Measurements from ENCODE around the gene MAP1A.
A peak's percentile ranks its signal among the peaks of the same experiment; 100 is the strongest.

MAP1A gene

DNA sequence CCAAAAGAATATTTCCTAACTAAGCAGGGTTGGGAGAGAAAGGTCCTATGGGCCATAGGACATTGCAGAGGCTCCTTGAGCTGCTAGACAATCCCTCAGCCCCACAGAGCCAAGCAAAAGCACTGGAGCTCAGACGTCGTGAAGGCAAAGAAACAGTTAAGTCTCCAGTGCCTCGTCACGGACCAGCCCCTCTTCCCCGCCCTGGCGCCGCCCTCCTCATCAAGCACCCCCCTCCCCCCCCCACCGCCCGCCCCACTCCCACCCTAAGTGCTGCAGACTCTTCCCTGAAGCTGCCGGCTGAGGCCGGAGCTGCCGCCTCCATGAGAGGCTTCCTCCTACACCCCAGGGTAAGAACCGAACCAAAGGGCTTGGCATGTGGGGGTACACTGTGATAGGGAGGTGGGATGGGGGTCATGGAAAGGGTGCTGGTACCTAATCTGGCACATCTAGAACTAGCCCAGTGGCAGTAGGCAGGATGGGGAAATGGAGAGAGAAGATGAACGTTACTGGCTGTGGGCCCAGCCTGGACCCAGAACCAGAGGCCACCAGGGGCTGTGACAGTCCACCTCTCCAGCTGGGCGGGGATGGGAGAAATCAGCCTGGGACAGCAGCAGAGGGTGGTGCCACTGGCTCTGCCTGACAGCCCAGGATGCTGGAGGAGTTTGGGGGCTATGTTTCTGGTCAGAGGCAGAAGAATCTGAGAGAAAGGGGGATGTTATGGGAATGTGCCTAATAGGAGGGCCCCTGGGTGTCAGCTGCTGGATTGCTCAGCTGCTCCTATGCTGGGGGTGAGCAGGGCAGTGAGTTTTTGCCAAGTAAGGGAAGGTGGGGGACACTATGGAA is at the start of gene MAP1A:
Gene MAP1A (plus strand): TSS at position 255 of the 843 bp plus-strand sequence. CDS start 3,866 bp downstream, outside the sequence.
- DNase-seq (ENCODE audit: low read depth), result no peak

DNA sequence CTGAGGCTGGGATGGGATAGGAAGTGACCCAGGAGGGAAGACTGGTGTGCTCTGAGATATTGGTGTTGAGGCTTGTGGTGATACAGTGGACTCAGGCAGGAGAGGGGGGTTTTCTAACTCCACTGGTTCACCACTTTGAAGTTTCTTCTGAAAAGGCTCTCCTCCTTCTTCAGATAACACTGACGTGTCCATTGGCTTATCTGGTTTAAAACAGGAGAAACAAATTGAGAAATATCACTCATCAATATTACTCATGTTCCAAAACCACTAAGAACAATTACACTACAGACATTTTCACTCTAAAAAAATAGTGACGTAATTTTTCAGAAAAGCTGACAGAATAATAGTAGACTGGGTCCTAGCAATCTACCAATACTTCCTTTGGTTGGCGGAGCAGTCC is 47.5 kb upstream of the MAP1A start:
- peak; percentile 49 for DNase-seq (ENCODE audit: low read depth)

DNA sequence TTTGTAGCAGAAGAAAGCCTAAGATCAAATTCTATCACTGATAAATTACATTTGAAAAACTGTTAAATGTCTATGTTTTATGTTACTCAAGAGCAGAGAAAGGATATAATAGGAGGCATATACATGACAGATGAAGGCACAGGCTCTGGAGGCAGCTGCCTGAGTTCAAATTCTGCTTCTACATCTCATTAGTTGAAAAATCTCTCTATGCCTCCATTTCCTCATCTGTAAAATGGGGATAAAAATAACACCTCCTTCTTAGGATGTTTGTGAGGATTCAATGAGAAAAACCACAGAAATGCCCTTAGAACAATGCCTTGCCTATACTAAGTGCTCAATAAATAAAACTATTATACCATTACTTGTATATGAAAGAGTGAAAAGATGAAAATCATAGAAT is 45.4 kb upstream of the MAP1A start:
- DNase-seq (ENCODE audit: low read depth), result no peak

DNA sequence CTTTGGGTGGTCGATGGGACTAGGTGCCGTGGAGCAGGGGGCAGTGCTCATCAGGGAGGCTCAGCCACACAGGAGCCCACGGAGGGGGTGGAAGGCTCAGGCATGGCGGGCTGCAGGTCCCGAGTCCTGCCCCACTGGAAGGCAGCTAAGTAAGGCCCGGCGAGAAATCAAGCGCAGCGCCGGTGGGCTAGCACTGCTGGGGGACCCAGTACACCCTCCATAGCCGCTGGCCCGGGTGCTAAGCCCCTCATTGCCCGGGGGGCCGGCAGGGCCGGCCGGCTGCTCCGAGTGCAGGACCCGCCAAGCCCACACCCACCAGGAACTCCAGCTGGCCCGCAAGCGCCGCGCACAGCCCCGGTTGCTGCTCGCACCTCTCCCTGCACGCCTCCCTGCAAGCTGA is 43.5 kb upstream of the MAP1A start:
- DNase-seq (ENCODE audit: low read depth), result no peak

DNA sequence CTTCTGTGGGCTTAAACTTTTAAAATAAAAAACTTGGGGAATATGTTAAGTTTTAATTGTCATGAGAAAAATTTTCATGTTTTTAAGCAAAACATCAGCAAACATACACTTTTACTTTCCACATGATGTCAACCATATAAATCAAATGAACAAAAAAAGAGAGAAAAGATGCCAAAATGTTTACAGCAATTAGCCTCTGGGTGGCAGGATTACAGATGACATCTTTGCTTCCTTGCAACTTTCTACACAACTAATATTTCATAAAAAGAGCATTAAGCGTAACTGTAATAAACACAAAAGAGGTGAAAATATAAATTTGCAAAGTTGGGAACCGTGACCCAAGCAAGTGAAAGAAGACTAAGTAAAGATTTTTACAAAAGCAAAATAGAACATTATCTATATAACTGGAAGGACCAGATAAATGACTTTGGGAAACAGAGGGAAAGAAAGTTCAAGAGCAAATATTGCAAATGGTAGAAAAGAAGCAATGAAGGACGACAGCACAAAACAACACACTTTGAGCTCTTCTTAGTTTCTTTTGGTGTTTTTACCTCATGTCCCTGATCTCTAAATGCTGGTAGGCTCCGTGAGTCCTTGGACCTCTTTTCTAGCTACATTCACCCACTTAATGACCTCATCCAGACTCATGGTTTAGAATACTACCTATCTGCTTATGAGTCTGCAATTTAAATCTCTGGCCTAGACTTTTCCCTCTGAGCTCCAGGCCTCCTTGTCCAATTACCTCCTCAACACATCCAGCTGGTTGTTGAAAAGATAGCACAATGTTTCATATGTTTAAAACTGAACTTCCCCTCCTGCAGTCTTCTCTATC is 33.9 kb upstream of the MAP1A start:
- no peak for DNase-seq (ENCODE audit: low read depth)

DNA sequence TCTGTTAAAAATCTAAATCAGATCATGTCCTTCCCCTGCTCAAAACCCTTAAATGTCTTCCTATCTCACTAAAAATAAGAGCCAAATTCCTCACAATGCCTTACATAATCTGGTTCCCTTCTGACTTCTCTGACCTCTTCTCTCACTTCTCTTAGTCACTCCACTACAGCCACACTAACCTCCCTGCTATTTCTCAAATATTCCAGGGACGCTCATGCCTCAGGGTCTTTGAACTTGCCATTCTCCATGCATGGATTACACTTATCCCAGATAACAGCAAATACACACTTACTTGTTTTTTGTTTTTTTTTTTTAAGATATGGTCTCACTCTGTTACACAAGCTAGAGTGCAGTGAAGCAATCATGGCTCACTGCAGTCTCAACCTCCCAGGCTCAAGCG is 33.0 kb upstream of the MAP1A start:
- no peak for DNase-seq (ENCODE audit: low read depth)

DNA sequence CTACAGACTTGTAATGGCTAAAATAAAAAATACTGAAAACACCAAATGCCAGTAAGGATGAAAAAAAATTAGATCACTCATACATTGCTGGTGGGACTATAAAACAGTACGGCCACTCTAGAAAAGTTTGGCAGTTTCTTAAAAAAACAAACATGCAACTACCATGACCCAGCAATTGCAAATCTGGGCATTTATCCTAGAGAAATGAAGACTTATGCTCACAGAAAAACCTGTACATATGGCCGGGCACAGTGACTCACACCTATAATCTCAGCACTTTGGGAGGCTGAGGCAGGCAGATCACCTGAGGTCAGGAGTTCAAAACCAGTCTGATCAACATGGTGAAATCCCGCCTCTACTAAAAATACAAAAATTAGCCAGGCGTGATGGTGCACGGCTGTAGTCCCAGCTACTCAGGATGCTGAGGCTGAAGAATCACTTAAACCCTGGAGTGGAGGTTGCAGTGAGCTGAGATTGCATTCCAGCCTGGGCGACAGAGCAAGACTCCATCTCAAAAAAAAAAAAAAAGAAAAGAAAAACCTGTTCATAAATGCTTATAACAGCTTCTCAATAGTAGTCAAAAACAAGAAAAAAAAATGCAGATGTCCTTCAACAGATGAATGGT is 30.0 kb upstream of the MAP1A start:
- no peak for DNase-seq (ENCODE audit: low read depth)

DNA sequence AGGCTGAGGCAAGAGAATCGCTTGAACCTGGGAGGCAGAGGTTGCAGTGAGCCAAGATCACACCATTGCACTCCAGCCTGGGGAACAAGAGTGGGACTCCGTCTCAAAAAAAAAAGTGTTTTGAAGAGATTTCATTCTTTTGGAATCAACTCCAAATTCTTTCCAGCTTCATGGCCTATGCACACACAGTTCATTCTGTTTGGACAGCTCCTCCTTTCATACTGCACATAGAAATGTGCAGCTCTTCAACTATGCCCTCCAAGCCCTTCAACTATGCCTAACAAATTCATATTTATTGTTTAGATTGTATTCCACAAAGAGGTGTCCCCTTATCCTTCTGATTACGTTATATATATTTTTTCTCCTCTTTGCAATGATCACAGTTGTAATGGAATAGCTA is 28.6 kb upstream of the MAP1A start:
- DNase-seq (ENCODE audit: low read depth), result no peak

DNA sequence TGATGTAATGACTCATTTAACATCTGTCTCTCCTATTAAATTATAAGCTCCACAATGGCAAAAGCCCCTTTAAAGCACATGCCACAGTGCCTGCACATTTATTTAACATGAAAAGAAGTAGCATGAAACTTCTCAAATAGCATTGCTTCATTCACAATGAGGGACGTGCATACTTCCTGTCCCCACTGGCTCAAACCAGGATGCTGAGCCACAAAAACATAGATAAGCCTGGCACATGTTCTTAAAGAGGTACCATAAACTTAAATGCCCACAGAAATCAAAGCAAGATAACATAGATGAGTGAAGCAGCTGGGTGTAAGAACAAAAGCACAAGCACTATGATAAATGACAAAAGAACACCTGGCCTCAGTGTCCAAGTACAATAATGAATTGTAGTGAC is 28.2 kb upstream of the MAP1A start:
- DNase-seq (ENCODE audit: low read depth), result no peak

DNA sequence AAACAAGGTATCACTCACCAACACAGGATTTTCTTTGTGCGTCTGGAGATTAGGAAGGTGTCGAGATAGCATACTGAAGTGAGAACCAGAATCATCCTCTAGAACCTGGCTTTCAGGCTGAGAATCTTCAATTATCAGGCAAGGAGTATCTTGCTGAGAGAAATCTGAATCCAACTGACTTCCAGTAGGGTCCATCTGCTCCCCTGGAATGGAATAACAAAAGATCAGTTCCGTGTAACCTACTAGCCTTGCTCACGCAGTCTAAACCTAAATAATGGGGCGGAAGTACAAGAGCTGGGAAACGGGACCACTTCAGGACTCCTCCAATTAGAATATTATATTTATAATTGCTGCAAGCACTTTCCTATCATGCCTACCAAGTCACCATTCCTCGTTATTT is 25.1 kb upstream of the MAP1A start:
- no peak for DNase-seq (ENCODE audit: low read depth)

DNA sequence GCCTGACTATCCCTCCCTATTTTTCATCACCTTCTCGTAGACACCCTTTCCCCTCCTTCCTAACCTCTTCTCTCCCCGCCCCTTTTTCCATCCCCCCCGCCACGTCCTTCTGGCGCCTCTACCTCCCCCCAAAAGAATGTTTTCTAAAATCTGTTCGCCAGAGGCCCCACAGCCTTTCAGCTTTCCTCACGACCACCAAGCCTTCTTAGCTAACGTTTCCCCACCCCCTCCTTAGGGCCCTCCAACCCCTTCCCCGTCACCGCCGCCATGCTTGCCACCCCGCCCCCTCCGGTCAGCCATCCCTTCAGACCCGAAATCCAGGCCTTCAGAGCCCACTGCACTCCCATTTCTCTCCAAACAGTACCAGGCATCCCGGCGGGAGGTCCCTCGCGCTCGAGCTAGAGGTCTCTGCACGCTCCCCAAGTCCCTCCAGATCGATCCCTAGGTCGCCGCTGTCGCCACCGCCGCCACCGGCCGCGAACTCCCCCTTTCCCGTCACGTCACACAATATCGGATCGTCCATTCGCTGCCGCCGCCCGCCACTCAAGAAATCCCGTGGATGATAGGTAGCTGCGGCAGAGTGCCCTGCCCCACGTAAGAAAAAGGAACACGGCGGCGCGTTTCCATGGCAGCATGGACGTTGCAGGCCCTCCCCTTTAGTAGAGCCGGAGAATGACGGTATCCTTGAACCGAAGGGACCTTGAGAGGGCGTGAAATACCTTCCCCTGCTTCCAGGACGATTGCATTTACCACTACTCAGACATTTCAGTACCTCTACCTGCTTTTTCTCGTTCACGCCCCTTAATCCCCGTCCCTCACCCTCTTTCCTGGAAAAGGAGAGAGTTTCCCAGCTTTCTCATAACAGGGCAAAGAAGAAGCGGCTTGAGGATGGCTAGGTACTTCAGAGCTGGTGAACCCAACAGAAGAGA is 24.5 kb upstream of the MAP1A start, which contains the start of gene TP53BP1:
Gene TP53BP1 (minus strand): TSS at position 484 of the 929 bp plus-strand sequence. CDS start 113 bp downstream, at position 371.
- peak; percentile 94 for DNase-seq (ENCODE audit: low read depth)

DNA sequence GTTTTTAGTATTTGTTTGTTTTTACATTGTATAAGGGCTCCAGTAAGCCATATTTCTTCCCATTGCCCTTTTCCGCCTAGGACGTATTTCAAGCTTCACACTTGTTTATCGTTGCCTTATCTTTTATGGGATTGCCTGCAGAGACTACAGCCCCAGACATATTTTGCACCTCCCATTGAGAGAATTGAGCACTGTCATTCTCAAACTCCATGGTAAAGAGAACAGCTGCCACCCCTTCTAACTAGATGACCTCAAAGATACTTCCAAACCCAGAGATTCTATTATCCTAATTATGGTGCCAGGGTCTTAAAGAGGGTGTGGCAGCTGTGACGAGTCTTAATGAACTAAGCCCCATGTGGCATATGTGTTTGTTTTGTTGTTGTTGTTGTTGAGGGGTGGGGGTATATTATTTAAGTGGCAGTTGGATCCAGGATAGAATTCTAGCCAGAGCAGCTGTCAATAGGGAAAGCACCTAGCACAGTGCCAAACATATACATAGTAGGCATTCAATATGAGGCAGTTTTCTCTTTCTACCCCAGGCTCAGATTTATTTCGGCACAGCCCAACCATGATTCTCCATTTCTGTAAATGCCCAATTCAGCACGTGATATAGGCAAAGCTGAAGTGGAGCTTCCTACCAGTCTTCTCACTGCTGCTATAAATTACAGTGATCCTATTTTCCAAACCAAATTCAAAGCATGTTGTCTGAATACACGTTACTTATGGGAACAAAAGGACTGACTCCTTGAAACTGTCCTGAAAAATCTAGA is 23.5 kb upstream of the MAP1A start:
- no peak for DNase-seq (ENCODE audit: low read depth)

DNA sequence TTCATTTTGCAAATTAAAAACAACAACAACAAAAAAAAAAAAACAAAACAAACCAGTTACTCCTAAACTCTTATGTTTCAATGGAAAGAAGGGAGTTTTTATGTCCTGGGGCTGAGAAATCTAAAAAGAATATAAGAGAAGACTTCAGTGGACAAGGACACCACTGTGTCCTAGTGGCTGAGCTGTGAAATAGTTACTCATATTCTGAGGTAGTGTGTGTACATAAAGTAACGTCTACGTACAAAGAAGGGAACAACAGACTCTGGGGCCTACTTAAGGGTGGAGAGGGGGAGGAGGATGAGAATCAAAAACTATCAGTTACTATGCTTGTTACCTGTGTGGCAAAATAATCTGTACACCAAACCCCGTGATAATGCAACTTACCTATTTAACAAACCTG is 18.4 kb upstream of the MAP1A start:
- no peak for DNase-seq (ENCODE audit: low read depth)

DNA sequence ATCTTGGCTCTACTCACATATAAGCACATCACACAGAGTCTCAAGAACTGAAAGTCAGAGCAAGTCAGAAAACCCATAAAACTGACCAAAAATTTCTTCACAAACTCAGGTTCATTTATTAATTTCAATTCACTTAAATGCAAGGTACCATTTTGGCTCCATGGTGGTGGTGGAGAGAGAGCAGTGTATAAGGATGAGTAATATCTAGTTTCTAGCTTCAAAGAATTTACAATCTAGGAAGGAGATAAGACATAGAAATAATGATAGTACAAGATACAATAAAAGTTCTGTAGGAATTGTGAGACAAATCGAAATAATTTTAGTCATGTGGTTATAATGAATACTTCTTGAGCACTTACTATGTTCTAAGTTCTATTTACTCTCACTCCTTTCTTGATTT is 17.8 kb upstream of the MAP1A start:
- DNase-seq (ENCODE audit: low read depth), result no peak

DNA sequence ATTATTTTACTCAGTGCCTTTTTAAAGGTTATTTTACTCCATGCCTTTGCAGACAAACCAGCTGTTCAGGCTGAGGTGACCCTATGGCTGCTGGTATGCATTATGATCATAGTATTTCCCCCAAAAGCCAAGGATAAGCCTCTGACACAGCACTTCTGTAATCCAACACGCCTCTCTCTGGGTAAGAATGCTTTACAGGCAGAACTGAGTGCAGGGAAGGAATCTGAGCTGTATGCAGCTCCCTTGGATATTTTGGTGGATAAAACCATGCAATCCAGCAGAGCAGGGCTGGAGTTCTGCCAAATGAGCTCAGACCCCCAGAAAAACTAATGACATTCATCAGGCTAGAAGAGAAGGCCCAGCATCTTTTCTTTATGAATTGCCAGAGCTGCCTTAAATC is 11.7 kb upstream of the MAP1A start:
- DNase-seq (ENCODE audit: low read depth), result no peak

DNA sequence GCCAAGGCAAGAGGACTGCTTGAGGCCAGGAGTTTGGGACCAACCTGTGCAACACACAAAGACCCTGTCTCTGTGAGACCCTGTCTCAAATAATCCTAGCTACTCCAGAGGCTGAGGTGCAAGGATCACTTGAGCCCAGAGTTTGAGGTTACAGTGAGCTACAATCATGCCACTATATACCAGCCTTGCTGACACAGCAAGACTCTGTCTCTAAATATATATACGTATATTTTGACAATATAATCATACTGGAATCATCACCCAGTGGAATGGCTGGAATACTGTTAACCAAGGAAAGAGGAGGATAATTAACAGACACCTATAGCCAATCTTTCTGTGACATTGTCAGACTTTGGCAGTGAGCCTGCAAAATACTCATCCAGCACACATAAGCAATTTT is 9.0 kb upstream of the MAP1A start:
- DNase-seq (ENCODE audit: low read depth), result no peak

DNA sequence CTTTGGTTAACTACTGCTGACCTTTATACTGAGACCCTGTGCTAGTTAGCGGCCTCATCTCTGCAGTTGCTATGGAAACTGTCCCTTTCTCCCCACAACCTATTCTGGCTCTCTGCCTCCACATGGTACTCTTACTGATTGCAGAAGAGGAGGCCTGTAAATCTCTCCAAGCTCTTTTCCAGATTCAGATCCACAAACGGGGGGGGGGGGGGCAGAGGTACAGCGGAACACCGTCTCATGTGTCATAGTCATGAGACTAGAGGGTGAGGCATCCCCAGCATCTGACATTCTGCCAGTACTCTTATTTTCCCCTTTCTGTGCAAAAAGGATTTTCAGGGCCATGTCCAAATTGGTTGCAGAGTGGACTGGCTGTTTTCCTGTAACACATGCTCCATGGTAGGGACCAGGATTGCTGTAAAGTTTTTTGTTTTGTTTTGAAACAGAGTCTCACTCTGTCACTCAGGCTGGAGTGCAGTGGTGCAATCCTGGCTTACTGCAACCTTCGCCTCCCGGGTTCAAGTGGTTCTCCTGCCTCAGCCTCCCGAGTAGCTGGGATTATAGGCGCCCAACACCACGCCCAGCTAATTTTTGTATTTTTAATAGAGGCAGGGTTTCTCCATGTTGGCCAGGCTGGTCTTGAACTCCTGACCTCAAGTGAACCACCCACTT is 8.3 kb upstream of the MAP1A start:
- DNase-seq (ENCODE audit: low read depth), result peak; percentile 80

DNA sequence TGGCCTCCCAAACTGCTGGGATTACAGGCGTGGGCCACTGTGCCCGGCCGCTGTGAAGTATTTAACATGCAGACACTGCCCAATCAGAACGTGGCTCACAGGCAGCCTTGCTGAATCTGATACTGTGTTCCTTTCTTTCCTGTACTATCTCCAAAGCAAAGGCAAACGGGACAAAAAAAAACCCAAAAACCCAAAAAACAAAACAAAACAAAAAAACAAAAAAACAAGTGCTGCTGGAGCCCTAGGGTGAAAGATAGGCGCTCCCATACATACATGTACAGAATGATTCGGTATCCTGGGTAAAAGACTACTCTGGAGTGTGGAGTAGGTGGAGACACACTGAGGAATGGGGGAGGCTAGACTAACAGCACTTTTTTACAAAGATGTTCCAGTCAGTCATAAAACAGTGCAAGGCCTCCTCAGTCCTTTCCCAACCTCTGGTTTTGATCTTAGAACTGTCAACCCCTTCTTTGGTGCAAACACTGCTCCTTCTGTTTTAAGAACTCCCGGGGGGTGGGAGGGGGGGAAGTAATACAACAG is 7.7 kb upstream of the MAP1A start:
- no peak for DNase-seq (ENCODE audit: low read depth)

DNA sequence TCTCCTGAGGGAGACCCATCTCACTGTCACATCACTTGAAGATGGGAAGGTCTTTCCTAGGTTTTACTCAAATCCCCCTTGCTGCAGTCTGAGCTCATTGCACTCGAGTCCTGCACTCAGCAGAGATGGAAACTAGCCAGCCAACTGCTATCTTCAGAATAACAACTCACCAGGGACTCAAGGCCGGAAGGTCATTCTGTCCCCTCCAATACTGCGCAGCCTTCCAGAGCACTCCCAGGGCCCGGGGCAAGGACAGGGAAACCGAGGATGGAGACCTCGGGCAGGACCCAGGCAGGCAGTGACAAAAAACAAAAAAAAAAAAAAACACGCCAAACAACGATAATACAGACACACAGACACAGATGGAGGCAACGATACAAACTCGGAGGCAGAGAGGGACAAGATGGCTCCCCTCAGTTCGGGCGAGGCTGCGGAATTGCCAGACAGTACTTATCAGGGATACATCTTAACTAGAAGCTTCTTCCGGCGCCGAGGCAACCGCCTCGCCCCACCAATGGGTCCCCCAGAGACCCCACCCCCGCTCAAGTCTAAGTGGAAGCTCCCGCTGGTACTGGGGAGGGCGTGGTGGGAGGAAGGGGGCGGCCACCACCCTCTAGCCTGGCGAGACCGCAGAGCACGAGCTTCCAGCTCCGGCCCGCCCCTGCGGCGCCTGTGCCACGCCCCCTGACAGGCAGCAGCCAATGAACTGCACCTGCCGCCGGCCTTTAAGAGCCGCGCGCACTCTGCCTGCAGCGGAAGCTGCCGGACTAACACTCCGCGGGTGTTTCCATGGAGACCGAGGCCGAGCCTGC is 7.0 kb upstream of the MAP1A start:
- peak; percentile 98 for DNase-seq (ENCODE audit: low read depth)
